Ovary (tissue), 9 donors: ENCODE measurements around the gene RNF166. TPM values are rescaled to one million over a fixed set of nuclear protein-coding genes. Genes with fewer than 3 reads are reported as not detected.

Experiments used
- DNase-seq, 5 donors: peaks; one replicate each; pipeline ENCODE4 v3.0.0-alpha.2; 2019 to 2020
- H3K27ac ChIP-seq, 2 donors: fragments of 200-600 bp; one replicate each; pipeline versions ENCODE4 v1.5.1 to v1.8.0; 2019 to 2022
- H3K27me3 ChIP-seq: fragments of 200-600 bp; one replicate; pipeline ENCODE4 v1.8.0; 2022
- H3K36me3 ChIP-seq: fragments of 200-600 bp; sonication (generic); one replicate; pipeline ENCODE4 v1.5.1; 2019
- H3K4me1 ChIP-seq: one replicate; pipeline ENCODE4 v1.8.1; 2013; ENCODE audit warnings: mild to moderate bottlenecking, moderate library complexity; ENCODE audit not compliant: insufficient read depth
- H3K4me3 ChIP-seq: fragments of 200-600 bp; sonication (generic); one replicate; pipeline ENCODE4 v1.5.1; 2017
- H3K9me3 ChIP-seq, 2 donors: fragments of 200-600 bp in 1 of 2; sonication (generic) in 1 of 2; one replicate each; pipeline versions ENCODE4 v1.5.1 to v1.8.1; 2013 to 2019; ENCODE audit warnings: mild to moderate bottlenecking in 1 of 2, moderate library complexity in 1 of 2
- EP300 ChIP-seq: sonication (generic); formaldehyde crosslinking; IDR thresholded peaks from one replicate; pipeline ENCODE4 v1.6.1; 2017; ENCODE audit warnings: antibody characterized with exemption
- POLR2A ChIP-seq: fragments of 450-650 bp; IDR thresholded peaks from one replicate; pipeline ENCODE4 v1.6.1; 2017; ENCODE audit warnings: antibody characterized with exemption, mild to moderate bottlenecking, moderate library complexity
- WGBS, 3 donors: extraction: QIAGEN DNeasy Blood & Tissue Kit in 1 of 3; methylation state at CpG; one replicate each; pipeline versions ENCODE4 v1.1.5 to v1.1.7; 2013 to 2017; 5-methylcytosine and 5-hydroxymethylcytosine counted together
- intact Hi-C, 4 donors: fragments of 100-400 bp; cut with DNase I; formaldehyde crosslinking; loops; one replicate each; pipeline versions ENCODE4 v1.11.0 to v1.15.1; 2022 to 2023
- polyA plus RNA-seq, 2 donors: library from polyadenylated mRNA; stranded (reverse); fragments of 200-250 nt in 1 of 2; fragments of 350-450 nt in 1 of 2; fragmentation: Illumina TruSeq in 1 of 2; extraction: RNeasy Lipid Tissue Mini Kit (QIAGEN cat#74804) in 1 of 2; gene quantifications; one replicate each; pipeline ENCODE4 v1.2.3, GENCODE V29; 2013 to 2014
- total RNA-seq, 7 donors: library from RNA; depleted of rRNA in 2 of 7; stranded (reverse); fragments of >200 nt in 2 of 7; fragmentation: NEBNext Ultra II Directional in 3 of 7; extraction: Animal tissue kit (Norgen Biotek cat#: 25700) in 3 of 7; gene quantifications; one replicate each; pipeline versions ENCODE4 v1.1.0 to v1.2.4, GENCODE V29; 2016 to 2023
- TF ChIP-seq, protein P1 (sequence below), 3 donors: fragments of 450-650 bp in 2 of 3; fragments of 200-600 bp in 1 of 3; IDR thresholded peaks; one replicate each; pipeline versions ENCODE4 v1.5.1 to v1.8.0; 2016 to 2022; ENCODE audit warnings: antibody characterized with exemption in 3 of 3, mild to moderate bottlenecking in 1 of 3
- donor health status: DM: no; HTN: no; CAD: no; lungs with moderate emphysema.
- donor health status: DM: no; HTN: no; CAD: no.
- donor health status: Bipolar disorder and iron deficiency.
- donor health status: DM: yes; HTN: yes; CAD: no.
- donor health status: DM: no; HTN: no; CAD: no.
- donor health status: DM: yes; HTN: yes; CAD: no.

Gene RNF166
- total and polyA plus RNA-seq, 9 donors: 4.7 to 26.5 (median 20.9) TPM

DNA sequence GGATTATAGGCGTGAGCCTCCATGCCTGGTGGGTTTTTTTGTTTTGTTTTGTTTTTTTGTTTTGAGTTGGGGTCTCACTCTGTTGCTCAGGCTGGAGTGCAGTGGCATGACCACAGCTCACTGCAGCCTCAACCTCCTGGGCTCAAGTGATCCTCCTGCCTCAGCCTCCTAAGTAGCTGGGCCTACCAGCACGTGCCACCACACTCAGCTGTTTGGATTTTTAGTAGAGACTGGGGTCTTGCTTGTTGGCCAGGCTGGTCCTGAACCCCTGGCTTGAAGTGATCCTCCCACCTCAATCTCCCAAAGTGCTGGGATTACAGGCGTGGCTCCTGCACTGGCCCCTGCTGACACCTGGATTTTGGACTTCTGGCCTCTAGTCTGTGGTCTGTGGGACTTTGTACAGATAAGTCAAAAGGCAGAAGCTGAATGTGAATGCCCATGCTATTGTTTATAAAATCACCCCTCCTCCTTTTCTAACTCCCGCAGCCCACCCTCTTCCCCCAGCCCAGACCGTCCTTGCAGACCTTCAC is 25.6 kb downstream of the RNF166 start:
- H3K36me3 ChIP-seq: no peaks in the 10 kb centered on the region
- no peaks in the 10 kb centered on the region for H3K4me1 ChIP-seq
- TF ChIP-seq, protein P1, sequence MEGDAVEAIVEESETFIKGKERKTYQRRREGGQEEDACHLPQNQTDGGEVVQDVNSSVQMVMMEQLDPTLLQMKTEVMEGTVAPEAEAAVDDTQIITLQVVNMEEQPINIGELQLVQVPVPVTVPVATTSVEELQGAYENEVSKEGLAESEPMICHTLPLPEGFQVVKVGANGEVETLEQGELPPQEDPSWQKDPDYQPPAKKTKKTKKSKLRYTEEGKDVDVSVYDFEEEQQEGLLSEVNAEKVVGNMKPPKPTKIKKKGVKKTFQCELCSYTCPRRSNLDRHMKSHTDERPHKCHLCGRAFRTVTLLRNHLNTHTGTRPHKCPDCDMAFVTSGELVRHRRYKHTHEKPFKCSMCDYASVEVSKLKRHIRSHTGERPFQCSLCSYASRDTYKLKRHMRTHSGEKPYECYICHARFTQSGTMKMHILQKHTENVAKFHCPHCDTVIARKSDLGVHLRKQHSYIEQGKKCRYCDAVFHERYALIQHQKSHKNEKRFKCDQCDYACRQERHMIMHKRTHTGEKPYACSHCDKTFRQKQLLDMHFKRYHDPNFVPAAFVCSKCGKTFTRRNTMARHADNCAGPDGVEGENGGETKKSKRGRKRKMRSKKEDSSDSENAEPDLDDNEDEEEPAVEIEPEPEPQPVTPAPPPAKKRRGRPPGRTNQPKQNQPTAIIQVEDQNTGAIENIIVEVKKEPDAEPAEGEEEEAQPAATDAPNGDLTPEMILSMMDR (IDR thresholded peaks at IDR 0.05): no peak
- no peak for TF ChIP-seq POLR2A
- TF ChIP-seq EP300: no peak
- peaks cover 3% of the 10 kb centered on the region for H3K27me3 ChIP-seq
- 57 to 75% (median 64%) methylated on average over 5 of the region's 5 CpGs for WGBS, 3 donors
- H3K9me3 ChIP-seq: no peaks in the 10 kb centered on the region
- no peak overlapping the region for H3K4me3 ChIP-seq
- intact Hi-C loops: no loop called here
- H3K27ac ChIP-seq: no peak overlapping the region
- no peak for DNase-seq

DNA sequence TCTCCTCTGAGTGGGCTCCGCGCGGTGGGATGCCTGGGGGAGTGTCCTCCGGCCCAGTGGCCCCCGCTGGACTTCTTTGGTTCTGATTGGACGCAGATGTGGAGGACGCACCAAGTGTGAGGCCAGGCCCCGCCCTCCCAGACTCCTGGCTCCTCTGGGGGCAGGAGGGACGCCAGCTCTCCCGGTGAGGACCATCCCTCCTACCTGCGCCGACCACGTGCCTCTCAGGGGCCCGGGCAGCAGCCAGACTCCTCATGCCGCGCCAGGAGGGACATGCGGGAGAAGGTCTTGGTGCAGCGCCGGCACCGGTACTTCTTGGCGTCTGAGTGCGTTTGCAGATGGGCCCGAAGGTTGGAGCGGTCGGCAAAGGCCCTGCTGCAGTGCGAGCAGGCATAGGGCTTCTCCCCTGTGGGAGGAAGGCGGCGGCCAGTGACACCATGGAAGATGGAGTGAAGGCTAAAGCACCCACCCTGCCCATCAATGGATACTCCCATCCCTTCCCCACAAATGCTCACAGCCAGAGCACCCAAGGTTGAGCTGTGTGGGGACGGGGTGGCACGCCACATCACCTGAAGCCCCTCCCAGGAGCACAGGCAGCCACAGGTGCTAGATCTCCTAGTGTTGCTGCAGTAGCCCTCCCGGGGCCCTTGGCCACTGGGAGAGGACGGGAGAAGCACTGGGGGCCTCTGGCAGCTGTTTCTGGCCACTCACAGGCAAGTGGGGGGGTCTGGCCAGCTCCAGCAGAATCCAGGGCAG is 27.8 kb downstream of the RNF166 start:
- no peak for DNase-seq
- no peaks in the 10 kb centered on the region for H3K27me3 ChIP-seq
- no peaks in the 10 kb centered on the region for H3K4me1 ChIP-seq
- H3K4me3 ChIP-seq: no peak overlapping the region
- intact Hi-C loops: no loop called here
- no peaks in the 10 kb centered on the region for H3K9me3 ChIP-seq
- 30 to 46% (median 36%) methylated on average over 9 to 32 of the region's 32 CpGs for WGBS, 3 donors
- no peaks in the 10 kb centered on the region for H3K36me3 ChIP-seq
- TF ChIP-seq, protein P1 (IDR thresholded peaks at IDR 0.05): no peak
- no peak for TF ChIP-seq POLR2A
- no peak for TF ChIP-seq EP300
- H3K27ac ChIP-seq: no peak overlapping the region

DNA sequence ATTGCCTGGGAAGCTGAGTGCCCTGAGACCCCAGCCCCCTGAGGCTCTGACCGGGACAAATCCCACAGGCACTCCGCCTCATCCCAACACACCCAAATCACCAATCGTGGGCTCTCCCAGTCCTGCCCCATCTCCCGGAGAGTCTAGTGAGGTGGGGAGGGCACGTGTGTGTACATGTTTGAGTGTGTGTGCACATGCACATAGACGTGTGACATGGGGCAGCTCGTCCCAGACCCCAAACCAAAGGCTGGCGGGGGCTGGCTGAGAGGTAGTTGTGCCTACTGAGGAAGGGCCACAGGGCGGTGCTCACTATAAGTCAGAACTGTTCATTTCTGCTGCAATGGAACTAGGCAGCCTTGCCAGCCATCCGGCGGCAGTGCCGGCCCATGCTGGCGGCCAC is 28.5 kb downstream of the RNF166 start:
- H3K27me3 ChIP-seq: no peaks in the 10 kb centered on the region
- no peaks in the 10 kb centered on the region for H3K9me3 ChIP-seq
- 48 to 50% (median 50%) methylated on average over 13 of the region's 13 CpGs for WGBS, 3 donors
- no peak overlapping the region for H3K27ac ChIP-seq
- TF ChIP-seq EP300 (no peak), POLR2A (no peak)
- TF ChIP-seq, protein P1 (IDR thresholded peaks at IDR 0.05): no peak
- no peaks in the 10 kb centered on the region for H3K36me3 ChIP-seq
- H3K4me1 ChIP-seq: no peaks in the 10 kb centered on the region
- DNase-seq: no peak
- no peak overlapping the region for H3K4me3 ChIP-seq
- intact Hi-C loops: no loop called here

DNA sequence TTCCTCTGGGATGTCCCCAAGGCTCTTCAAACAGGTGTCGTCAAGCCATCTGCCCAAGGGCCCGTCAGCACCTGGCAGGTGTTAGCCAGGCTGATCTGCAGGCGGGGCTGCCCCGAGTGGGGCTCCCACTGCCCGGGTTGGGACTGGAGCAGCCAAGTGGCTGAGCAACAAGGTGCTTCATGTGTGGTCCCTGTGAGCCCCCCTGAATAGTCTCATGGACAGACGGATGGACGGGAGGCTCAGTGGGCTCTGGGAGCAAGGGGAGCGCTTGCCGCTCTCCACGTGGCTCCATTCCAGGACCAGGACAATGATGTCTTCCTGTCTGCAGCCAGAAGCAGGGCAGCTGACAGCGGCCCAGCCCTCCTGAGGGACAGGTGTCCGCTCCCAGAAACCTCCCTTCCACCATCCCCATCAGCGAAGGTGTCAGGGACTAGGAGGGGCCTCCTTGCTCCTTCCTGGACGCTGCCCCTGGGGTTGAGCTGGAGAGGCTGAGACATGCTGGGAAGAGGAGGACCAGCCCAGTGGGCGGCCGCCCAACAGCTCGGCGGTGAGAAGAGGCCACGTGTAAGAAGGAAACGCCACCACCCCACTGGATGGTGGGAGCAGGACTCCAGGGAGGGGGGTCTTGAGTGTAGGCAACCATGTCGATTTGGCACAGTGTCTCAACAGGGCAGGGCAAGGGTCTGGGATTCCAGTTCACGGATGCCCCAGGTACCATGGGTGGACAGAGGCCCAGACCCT is 29.5 kb downstream of the RNF166 start:
- no peak for TF ChIP-seq EP300
- TF ChIP-seq, protein P1 (IDR thresholded peaks at IDR 0.05): no peak
- TF ChIP-seq POLR2A: no peak
- 57 to 70% (median 64%) methylated on average over 19 to 22 of the region's 22 CpGs for WGBS, 3 donors
- Histone ChIP-seq H3K4me1 (no peaks in the 10 kb centered on the region), H3K9me3 (no peaks in the 10 kb centered on the region), H3K27ac (no peak overlapping the region), H3K36me3 (no peaks in the 10 kb centered on the region), H3K4me3 (no peak overlapping the region), H3K27me3 (no peaks in the 10 kb centered on the region)
- intact Hi-C loops: no loop called here
- no peak for DNase-seq
